ENCODE results near the gene TMEM135. TPM values are rescaled to one million over a fixed set of nuclear protein-coding genes. Genes with fewer than 3 reads are reported as not detected.

The TMEM135 gene
- total RNA-seq, 1 donor from 2014 or later: 33.9 TPM

GRCh38 chr11:87323899-87324298, 286.2 kb downstream of the TMEM135 start:
- no peak for TF ChIP-seq CTCF (conservative IDR thresholded peaks at IDR 0.05)
- Mint-ChIP-seq H3K27me3 (no peaks in the 10 kb centered on the region), H3K9me3 (no peaks in the 10 kb centered on the region), H3K36me3 (peaks cover 14% of the 10 kb centered on the region), H3K4me1 (ENCODE audit: unreplicated experiment) (no peaks in the 10 kb centered on the region), H3K4me3 (no peak overlapping the region), H3K27ac (no peak overlapping the region)
- no peak for DNase-seq (ENCODE audit: extremely low spot score, unreplicated experiment)

- H3K9me3 Mint-ChIP-seq: no peaks in the 10 kb centered on the region
- no peak overlapping the region for H3K4me3 Mint-ChIP-seq
- H3K27ac Mint-ChIP-seq: peak overlapping the region; percentile 54
- H3K27me3 Mint-ChIP-seq: no peaks in the 10 kb centered on the region
- TF ChIP-seq CTCF (conservative IDR thresholded peaks at IDR 0.05): no peak
- no peak for DNase-seq (ENCODE audit: extremely low spot score, unreplicated experiment)
- H3K4me1 Mint-ChIP-seq (ENCODE audit: unreplicated experiment): no peaks in the 10 kb centered on the region
- peaks cover 14% of the 10 kb centered on the region for H3K36me3 Mint-ChIP-seq
These were observed 287.2 kb downstream of the TMEM135 start for GRCh38 chr11:87324817-87325489.

- no peak for DNase-seq (ENCODE audit: extremely low spot score, unreplicated experiment)
- Mint-ChIP-seq H3K4me3 (no peak overlapping the region), H3K4me1 (ENCODE audit: unreplicated experiment) (no peaks in the 10 kb centered on the region), H3K27ac (peak overlapping the region; percentile 54), H3K27me3 (no peaks in the 10 kb centered on the region), H3K36me3 (peaks cover 14% of the 10 kb centered on the region), H3K9me3 (no peaks in the 10 kb centered on the region)
- TF ChIP-seq CTCF (conservative IDR thresholded peaks at IDR 0.05): no peak
These were observed 287.7 kb downstream of the TMEM135 start for GRCh38 chr11:87325490-87325872.

GRCh38 chr11:87326594-87326993, 288.9 kb downstream of the TMEM135 start:
- no peak for DNase-seq (ENCODE audit: extremely low spot score, unreplicated experiment)
- H3K4me3 Mint-ChIP-seq: no peak overlapping the region
- no peaks in the 10 kb centered on the region for H3K27me3 Mint-ChIP-seq
- peaks cover 14% of the 10 kb centered on the region for H3K36me3 Mint-ChIP-seq
- H3K27ac Mint-ChIP-seq: no peak overlapping the region
- TF ChIP-seq CTCF (conservative IDR thresholded peaks at IDR 0.05): no peak
- no peaks in the 10 kb centered on the region for H3K9me3 Mint-ChIP-seq
- no peaks in the 10 kb centered on the region for H3K4me1 Mint-ChIP-seq (ENCODE audit: unreplicated experiment)

- no peak overlapping the region for H3K27ac Mint-ChIP-seq
These were observed 291.4 kb downstream of the TMEM135 start for GRCh38 chr11:87329172-87329571.

More at GRCh38 chr11:87329172-87329571, 291.4 kb downstream of the TMEM135 start:
- Mint-ChIP-seq H3K4me3 (no peak overlapping the region), H3K36me3 (peaks cover 7% of the 10 kb centered on the region), H3K27me3 (no peaks in the 10 kb centered on the region), H3K4me1 (ENCODE audit: unreplicated experiment) (no peaks in the 10 kb centered on the region), H3K9me3 (no peaks in the 10 kb centered on the region)
- TF ChIP-seq CTCF (conservative IDR thresholded peaks at IDR 0.05): no peak
- DNase-seq (ENCODE audit: extremely low spot score, unreplicated experiment): no peak

Measured in type B pancreatic cell (in vitro differentiated cells).